RWPE2 (cell line): ENCODE data around the gene TRIP13.

ENCODE experiments used
- ATAC-seq: fragments of 200-7000 bp; cut with Tn5 transposase; 3 replicates; pipeline ENCODE4 v1.9.1; 2021; ENCODE audit warnings: low read depth
- DNase-seq: peaks from one replicate; pipeline ENCODE4 v3.0.0-alpha.2; 2020; ENCODE audit warnings: low spot score
- H3K27ac ChIP-seq: fragments of 450-650 bp; 2 replicates; pipeline ENCODE4 v1.5.1; 2017; ENCODE audit warnings: mild to moderate bottlenecking; ENCODE audit not compliant: poor library complexity, severe bottlenecking
- H3K27me3 ChIP-seq: fragments of 250-450 bp; sonication (Bioruptor Pico); 2 replicates; pipeline ENCODE4 v1.5.1; 2021; ENCODE audit warnings: mild to moderate bottlenecking, moderate library complexity; ENCODE audit not compliant: insufficient read depth, poor library complexity, severe bottlenecking
- H3K36me3 ChIP-seq: fragments of 250-450 bp; sonication (Bioruptor Pico); 2 replicates; pipeline ENCODE4 v1.5.1; 2020; ENCODE audit warnings: low read depth, mild to moderate bottlenecking, moderate library complexity
- H3K4me1 ChIP-seq: fragments of 250-450 bp; sonication (Bioruptor Pico); 2 replicates; pipeline ENCODE4 v1.5.1; 2021; ENCODE audit warnings: mild to moderate bottlenecking, moderate library complexity; ENCODE audit not compliant: insufficient read depth, poor library complexity, severe bottlenecking
- H3K4me3 ChIP-seq: fragments of 250-450 bp; sonication (Bioruptor Pico); 2 replicates; pipeline ENCODE4 v1.5.1; 2021; ENCODE audit warnings: mild to moderate bottlenecking, moderate library complexity; ENCODE audit not compliant: severe bottlenecking
- H3K9me3 ChIP-seq: fragments of 250-450 bp; sonication (Bioruptor Pico); 2 replicates; pipeline ENCODE4 v1.5.1; 2021; ENCODE audit warnings: mild to moderate bottlenecking, moderate library complexity; ENCODE audit not compliant: severe bottlenecking
- TF ChIP-seq, protein P1 (sequence below): fragments of 450-650 bp; IDR thresholded peaks from one replicate; pipeline ENCODE4 v1.5.1; 2017; ENCODE audit warnings: mild to moderate bottlenecking, moderate library complexity; ENCODE audit not compliant: poor library complexity, severe bottlenecking

TRIP13 gene

DNA sequence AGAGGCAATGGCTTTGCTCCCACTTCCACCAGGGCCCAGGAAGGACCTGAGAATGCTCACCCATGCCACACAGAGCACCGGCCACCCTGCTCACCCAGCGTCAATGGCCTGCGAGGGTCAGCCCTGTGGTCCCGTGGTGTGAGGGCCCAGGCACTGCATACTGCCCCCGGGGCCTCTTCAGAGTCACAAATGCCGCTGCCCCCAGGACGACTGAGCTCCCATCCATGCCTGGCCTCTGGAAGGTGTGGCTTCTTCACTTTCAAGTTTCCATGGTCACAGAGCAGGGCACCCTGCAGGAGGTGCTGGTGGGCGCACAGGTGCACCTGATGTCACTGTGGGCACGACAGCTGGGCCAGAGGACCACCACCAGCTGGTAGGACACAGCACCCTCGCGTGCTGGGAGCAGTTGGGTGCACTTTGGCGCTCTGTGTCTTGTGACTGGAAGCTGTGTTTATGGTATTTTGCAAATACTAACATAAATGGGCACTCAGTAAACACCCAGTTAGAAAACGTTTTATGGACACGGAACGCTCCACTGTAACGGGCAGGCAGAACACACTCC is 29.4 kb upstream of the TRIP13 start:
- no peak overlapping the region for H3K4me3 ChIP-seq
- peaks cover 52% of the 10 kb centered on the region for H3K36me3 ChIP-seq
- H3K27me3 ChIP-seq, result no peaks in the 10 kb centered on the region
- ATAC-seq (no peak), DNase-seq (no peak)
- peaks cover 8% of the 10 kb centered on the region for H3K4me1 ChIP-seq
- H3K9me3 ChIP-seq, result no peaks in the 10 kb centered on the region
- H3K27ac ChIP-seq, result no peak overlapping the region
- TF ChIP-seq, protein P1, sequence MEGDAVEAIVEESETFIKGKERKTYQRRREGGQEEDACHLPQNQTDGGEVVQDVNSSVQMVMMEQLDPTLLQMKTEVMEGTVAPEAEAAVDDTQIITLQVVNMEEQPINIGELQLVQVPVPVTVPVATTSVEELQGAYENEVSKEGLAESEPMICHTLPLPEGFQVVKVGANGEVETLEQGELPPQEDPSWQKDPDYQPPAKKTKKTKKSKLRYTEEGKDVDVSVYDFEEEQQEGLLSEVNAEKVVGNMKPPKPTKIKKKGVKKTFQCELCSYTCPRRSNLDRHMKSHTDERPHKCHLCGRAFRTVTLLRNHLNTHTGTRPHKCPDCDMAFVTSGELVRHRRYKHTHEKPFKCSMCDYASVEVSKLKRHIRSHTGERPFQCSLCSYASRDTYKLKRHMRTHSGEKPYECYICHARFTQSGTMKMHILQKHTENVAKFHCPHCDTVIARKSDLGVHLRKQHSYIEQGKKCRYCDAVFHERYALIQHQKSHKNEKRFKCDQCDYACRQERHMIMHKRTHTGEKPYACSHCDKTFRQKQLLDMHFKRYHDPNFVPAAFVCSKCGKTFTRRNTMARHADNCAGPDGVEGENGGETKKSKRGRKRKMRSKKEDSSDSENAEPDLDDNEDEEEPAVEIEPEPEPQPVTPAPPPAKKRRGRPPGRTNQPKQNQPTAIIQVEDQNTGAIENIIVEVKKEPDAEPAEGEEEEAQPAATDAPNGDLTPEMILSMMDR, result no peak

DNA sequence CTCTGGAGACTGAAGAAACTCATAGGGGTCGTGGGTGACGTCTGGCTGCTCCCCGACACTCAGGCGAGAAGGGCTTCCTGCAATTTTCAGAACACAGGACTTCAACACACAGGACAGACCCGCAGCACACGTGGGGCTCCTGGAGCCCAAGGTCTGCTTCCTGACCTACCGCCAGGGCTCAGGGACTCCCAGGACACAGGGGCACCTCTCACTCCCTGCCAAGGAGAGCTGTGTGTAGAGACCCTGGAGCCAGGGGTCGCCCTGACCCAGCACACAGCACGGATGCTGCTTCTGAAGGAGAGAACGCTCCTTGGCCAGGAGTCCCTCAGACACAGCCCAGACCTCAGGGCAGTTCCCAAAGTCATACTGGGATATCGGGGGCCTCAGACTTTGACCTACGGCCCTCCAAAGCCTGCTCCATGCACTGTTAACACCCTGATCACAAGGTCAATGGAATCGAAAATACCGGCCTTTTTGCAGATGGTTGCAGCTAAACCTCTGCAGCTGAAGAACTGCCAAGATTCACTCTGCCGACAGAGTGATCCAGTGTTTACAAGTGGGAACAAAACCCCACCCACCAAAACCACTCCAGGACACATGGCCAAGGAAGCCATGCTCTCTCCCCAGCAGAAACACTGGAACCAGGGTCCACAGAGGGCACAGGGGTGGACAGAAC is 28.1 kb upstream of the TRIP13 start:
- H3K4me1 ChIP-seq, result peaks cover 8% of the 10 kb centered on the region
- peaks cover 65% of the 10 kb centered on the region for H3K36me3 ChIP-seq
- DNase-seq (no peak), ATAC-seq (no peak)
- H3K27me3 ChIP-seq, result no peaks in the 10 kb centered on the region
- H3K4me3 ChIP-seq, result no peak overlapping the region
- no peak overlapping the region for H3K27ac ChIP-seq
- TF ChIP-seq, protein P1, result no peak
- H3K9me3 ChIP-seq, result no peaks in the 10 kb centered on the region

DNA sequence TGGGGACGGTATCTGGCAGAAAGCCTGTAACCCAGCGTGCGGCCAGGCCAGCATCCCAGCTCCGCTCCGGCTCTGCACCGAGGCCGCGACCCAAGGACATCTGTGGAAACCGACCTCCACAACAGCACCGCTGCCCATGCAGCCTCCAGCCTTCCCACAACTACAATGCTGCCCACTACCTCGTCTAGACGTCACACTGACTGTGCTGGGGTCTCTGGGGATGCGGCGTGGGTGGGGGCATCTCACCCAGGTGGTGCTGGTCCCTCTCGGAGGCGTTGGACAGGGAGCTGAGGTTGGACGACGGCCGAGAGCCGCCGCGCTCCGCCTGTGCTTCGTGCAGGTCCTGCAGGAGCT is 27.5 kb upstream of the TRIP13 start:
- no peak overlapping the region for H3K27ac ChIP-seq
- H3K36me3 ChIP-seq, result peaks cover 70% of the 10 kb centered on the region
- H3K9me3 ChIP-seq, result no peaks in the 10 kb centered on the region
- DNase-seq, result no peak
- no peak overlapping the region for H3K4me3 ChIP-seq
- H3K27me3 ChIP-seq, result no peaks in the 10 kb centered on the region
- H3K4me1 ChIP-seq, result peaks cover 8% of the 10 kb centered on the region
- TF ChIP-seq, protein P1, result no peak
- ATAC-seq, result no peak

DNA sequence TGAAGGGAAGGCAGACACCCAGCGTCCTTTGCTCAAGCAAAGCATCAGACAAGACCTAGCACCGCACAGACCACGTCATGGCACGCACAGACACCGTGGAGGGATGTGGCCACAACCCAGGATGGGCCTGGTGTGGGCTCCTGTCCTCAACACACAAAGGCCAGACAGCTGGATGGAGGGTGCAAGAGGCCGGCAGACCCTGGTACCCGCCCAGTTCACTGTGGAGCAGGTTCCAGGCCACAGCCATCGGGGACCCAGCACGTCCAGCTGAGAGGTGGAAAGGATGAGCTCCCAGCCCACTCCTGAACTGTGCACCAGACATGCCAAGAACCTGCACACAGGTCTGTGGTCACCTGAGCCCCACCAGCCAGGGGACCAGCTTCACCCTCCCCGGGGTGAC is 26.9 kb upstream of the TRIP13 start:
- TF ChIP-seq, protein P1, result no peak

DNA sequence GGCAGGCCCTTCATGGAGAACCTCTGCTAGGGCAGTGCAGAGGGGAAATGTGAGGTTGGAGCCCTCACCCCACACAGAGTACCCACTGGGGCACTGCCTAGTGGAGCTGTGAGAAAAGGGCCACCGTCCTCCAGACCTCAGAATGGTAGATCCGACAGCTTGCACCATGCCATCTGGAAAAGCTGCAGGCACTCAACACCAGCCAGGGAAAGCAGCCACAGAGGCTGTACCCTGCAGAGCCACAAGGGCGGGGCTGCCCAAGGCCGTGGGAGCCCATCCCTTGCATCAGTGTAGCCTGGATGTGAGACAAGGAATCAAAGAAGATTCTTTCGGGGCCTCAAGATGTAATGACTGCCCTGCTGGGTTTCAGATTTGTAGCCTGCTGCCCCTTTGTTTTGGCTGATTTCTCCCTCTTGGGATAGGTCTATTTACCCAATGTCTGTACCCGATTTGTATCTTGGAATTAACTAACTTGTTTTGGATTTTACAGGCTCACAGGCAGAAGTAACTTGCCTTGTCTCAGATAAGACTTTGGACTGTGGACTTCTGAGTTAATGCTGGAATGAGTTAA is 25.3 kb upstream of the TRIP13 start:
- Histone ChIP-seq H3K27me3 (no peaks in the 10 kb centered on the region), H3K36me3 (peaks cover 93% of the 10 kb centered on the region), H3K4me3 (no peak overlapping the region), H3K4me1 (no peaks in the 10 kb centered on the region), H3K9me3 (no peaks in the 10 kb centered on the region), H3K27ac (no peak overlapping the region)
- ATAC-seq (no peak), DNase-seq (no peak)
- TF ChIP-seq, protein P1, result no peak

More for the DNA sequence above, 26.9 kb upstream of the TRIP13 start:
- Histone ChIP-seq H3K36me3 (peaks cover 76% of the 10 kb centered on the region), H3K4me3 (no peak overlapping the region), H3K27me3 (no peaks in the 10 kb centered on the region), H3K9me3 (no peaks in the 10 kb centered on the region), H3K4me1 (peaks cover 8% of the 10 kb centered on the region), H3K27ac (no peak overlapping the region)
- DNase-seq (no peak), ATAC-seq (no peak)
